ENCODE results near the gene TNP2. TPM values are rescaled to one million over a fixed set of nuclear protein-coding genes. Genes with fewer than 3 reads are reported as not detected.

The TNP2 gene
- total and polyA plus RNA-seq, 2 of the 4 experiments (the other 2 are of a cell fraction), result not detected

GRCh38 chr16:11271610-11272009 is 2.5 kb upstream of the TNP2 start:
- no CpG with 5 or more reads among the region's 10 CpGs for WGBS, 2 experiments (ENCODE audit: extremely low coverage in 2 of 2, insufficient read length in 1 of 2)
- Histone ChIP-seq H4K8ac (ENCODE audit: low read depth in 2 of 2, low read length in 2 of 2) (no peak overlapping the region), H4K5ac (ENCODE audit: low read depth, low read length) (no peak overlapping the region), H3K4me1 (ENCODE audit: control insufficient read depth, insufficient read depth, low read length) (peaks cover 7% of the 10 kb centered on the region; the same call in 1 of the 2 replicates), H3K79me1 (ENCODE audit: low read depth in 1 of 2, low read length in 2 of 2) (no peaks in the 10 kb centered on the region), H2BK20ac (ENCODE audit: low read depth, low read length) (no peak overlapping the region), H3K56ac (ENCODE audit: extremely low read depth, insufficient read depth, low read length) (no peak overlapping the region), H2BK5ac (ENCODE audit: low read depth, low read length, poor library complexity, severe bottlenecking) (no peak overlapping the region), H3K9ac (ENCODE audit: low read depth, low read length) (no peak overlapping the region), H2BK15ac (ENCODE audit: low read depth, low read length) (no peak overlapping the region), H2AK5ac (ENCODE audit: low read depth, low read length) (no peak overlapping the region), H3K4me3 (ENCODE audit: insufficient read depth, low read depth, low read length) (no peak overlapping the region), H4K20me1 (ENCODE audit: insufficient read depth, low read length) (no peaks in the 10 kb centered on the region), H3K23ac (ENCODE audit: low read depth, low read length) (no peak overlapping the region), H3K36me3 (ENCODE audit: control insufficient read depth, insufficient read depth, low read length) (no peaks in the 10 kb centered on the region), H3K18ac (ENCODE audit: low read depth, low read length) (no peak overlapping the region), H3K9me3 (ENCODE audit: control insufficient read depth, insufficient read depth, low read length) (no peaks in the 10 kb centered on the region), H2AFZ (replicated peaks; ENCODE audit: low read length, poor library complexity) (no peak overlapping the region), H3K27ac (ENCODE audit: insufficient read depth, low read length) (no peak overlapping the region), H2AK9ac (replicated peaks; ENCODE audit: low read depth, low read length, poor library complexity) (no peak overlapping the region), H3K27me3 (ENCODE audit: control insufficient read depth, insufficient read depth, low read length) (peaks cover 4% of the 10 kb centered on the region), H3K4me2 (ENCODE audit: low read depth, low read length) (no peak overlapping the region), H2BK120ac (ENCODE audit: low read depth, low read length) (no peak overlapping the region), H3K4ac (ENCODE audit: low read depth, low read length) (no peak overlapping the region), H3K14ac (replicated peaks; ENCODE audit: low read depth, low read length) (no peak overlapping the region), H3K9me1 (ENCODE audit: insufficient read depth, low read length) (no peaks in the 10 kb centered on the region), H4K91ac (ENCODE audit: insufficient read depth, low read depth, low read length) (no peak overlapping the region)
- BruUV-seq (replicated peaks), result no TSS peak
- ATAC-seq (ENCODE audit: low read depth) (no peak), DNase-seq (no peak)
- ChIA-PET POLR2A (ENCODE audit: unreplicated experiment) (no interaction called here), CTCF (no interaction called here)
- intact Hi-C loops (cut with micrococcal nuclease) (no loop called here), dilution Hi-C loops (cut with HindIII; ENCODE audit: low sequenced_read_pairs, unreplicated experiment) (no loop called here), in situ Hi-C loops (cut with MboI; ENCODE audit: low sequenced_read_pairs) (no loop called here)
- TF ChIP-seq MXI1 (IDR thresholded peaks at IDR 0.05; ENCODE audit: borderline replicate concordance, low read depth, low read length) (no peak), MAFK (IDR thresholded peaks at IDR 0.05; ENCODE audit: low read depth, low read length) (no peak), CEBPB (IDR thresholded peaks at IDR 0.05; ENCODE audit: low read depth, low read length) (no peak), RFX5 (IDR thresholded peaks at IDR 0.05; ENCODE audit: low read depth, low read length) (no peak), USF2 (IDR thresholded peaks at IDR 0.05; ENCODE audit: low read depth, low read length) (no peak), SMC3 (IDR thresholded peaks at IDR 0.05; ENCODE audit: low read depth, low read length) (no peak), NFE2L2 (IDR thresholded peaks at IDR 0.05; ENCODE audit: low read depth, low read length) (no peak), POLR2A (IDR thresholded peaks at IDR 0.05; ENCODE audit: low read depth, low read length) (no peak), RAD21 (IDR thresholded peaks at IDR 0.05; ENCODE audit: low read length) (no peak), CTCF (conservative IDR thresholded peaks at IDR 0.05; ENCODE audit: low read depth, low read length) (no peak), BHLHE40 (IDR thresholded peaks at IDR 0.05; ENCODE audit: low read depth, low read length) (no peak), FOS (IDR thresholded peaks at IDR 0.05; ENCODE audit: low read depth, low read length) (no peak), ELK1 (IDR thresholded peaks at IDR 0.05; ENCODE audit: borderline replicate concordance, low read depth, low read length) (no peak)
